GM18861 (cell line): ENCODE data around the gene B3GNT2.

Experiments
- ATAC-seq: cut with Tn5 transposase; IDR thresholded peaks from one replicate; pipeline ENCODE4 v1.9.1; 2021; ENCODE audit not compliant: unreplicated experiment

Gene B3GNT2

GRCh38 chr2:62204998-62205496 is 9.1 kb downstream of the B3GNT2 start:
- ATAC-seq: no peak

GRCh38 chr2:62205554-62205953 is 9.6 kb downstream of the B3GNT2 start:
- ATAC-seq: no peak

DNA sequence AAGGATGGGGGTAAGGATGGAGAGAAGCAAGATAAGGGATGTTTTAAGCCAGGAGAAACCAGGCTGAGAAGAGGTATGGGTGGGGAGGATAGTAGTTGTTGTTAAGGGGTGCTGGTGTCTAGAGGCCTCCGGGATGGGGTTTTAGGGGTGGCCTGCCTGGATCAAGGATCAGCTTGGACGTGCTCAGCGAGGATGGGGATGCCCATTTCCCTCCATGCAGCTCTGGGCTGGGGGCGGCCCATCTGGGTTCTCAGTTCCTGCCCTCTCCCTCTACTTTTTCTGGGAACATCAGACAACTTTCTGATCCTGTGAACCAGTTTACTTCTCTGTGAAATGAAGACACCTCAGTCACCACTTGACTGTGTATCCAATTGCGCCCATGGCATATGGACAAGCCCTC is 10.1 kb downstream of the B3GNT2 start:
- ATAC-seq: no peak

DNA sequence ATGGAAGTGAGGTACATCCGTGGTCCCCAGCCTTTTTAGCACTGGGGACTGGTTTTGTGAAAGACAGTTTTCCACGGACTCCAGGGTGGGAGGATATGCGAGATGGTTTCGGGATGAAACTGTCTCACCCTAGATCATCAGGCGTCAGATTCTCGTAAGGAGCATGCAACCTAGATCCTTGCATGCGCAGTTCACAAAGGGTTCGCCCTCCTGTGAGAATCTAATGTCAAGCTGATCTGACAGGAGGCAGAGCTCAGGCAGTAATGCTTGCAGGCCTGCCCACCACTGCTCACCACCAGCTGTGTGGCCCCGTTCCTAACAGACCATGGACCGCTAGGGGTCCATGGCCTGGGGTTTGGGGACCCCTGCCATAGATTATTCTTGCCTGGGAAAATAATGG is 11.6 kb downstream of the B3GNT2 start:
- no peak for ATAC-seq

DNA sequence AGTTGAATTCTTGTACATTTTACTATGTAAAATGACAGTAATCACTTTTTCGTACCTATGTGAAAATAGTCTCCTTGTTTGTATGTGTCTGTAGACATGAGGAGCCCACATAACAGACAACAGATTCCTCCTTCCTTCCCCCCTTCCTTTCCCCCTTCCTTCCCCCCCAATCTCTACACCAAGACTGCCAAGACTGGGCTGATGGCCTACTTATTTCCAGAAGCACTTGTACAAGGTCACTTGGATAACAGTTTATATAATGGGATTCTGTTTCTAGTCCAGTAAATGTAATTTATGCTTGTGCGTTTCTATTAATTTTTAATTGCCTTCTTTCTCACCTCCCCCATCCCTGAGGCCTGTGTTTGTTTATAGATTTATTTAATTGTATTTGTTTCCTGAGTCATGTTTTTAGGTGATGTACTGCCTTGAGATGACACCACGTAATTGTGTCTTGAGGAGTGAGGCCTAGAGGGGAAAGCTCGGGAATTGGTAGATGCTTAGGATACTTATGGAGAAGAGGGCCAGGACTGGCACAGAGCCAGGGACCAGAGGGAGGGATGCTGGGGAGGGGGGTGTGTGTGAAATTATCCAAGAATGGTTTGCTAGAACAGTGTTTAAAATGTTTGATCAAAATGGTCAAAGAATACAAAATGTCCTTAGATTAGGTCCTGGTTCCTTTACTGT is 12.3 kb downstream of the B3GNT2 start:
- ATAC-seq: no peak

DNA sequence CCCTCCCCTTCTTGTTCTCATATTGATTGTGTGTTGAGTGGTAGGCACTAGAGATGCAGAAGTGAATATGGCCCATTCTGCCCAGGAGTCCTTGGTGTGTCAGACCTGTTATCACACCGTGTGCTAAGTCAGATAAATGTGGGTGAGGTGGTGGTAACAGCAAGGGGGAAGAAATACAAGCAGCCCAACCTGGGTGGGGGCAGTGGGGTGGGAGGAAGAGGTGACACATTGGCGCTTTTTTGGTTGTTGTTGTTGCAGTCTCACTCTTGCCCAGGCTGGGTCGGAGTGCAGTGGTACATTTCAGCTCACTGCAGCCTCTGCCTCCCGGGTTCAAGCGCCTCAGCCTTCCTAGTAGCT is 12.8 kb downstream of the B3GNT2 start:
- no peak for ATAC-seq

GRCh38 chr2:62209427-62209991 is 13.6 kb downstream of the B3GNT2 start:
- ATAC-seq: no peak

- ATAC-seq: no peak
Measured at GRCh38 chr2:62215306-62216064, 19.6 kb downstream of the B3GNT2 start.

DNA sequence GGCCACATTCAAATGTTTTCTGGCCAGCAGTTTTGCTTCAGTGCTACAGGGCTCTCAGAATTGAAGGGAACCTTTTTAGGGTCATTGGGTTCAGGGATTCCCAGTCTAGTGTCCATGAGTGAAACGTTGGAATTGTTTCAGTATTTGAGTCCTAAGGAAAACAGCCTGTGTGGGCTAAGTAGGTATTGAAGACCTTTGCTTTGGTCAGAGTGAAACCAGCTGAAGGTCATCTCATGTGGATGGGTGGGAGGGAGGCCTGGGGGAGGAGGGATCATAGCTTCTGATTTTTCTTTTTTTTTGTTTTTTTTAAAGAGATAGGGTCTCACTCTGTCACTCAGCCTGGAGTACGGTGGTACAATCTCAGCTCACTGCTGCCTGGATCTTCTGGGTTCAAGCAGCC is 20.2 kb downstream of the B3GNT2 start:
- no peak for ATAC-seq

- ATAC-seq: no peak
Measured at GRCh38 chr2:62216616-62217015, 20.7 kb downstream of the B3GNT2 start.

DNA sequence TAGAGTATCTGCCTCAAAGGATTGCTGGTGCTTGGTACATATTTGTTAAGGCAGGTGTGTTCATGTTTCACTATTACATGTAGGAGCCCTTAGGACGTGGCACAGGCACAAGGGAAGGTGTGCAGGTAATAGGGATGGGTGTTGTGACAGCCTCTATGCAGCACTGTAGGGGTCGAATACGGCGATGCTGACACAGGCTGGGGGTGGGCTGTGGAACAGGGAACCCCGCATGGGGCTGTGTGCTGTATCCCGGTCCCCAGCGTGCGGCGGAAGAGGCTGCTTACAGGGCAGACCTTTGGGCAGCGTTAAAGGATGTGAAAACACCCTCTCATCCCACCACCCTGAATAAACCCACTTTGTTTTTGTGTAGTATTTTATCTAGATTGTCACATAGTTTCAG is 21.5 kb downstream of the B3GNT2 start:
- no peak for ATAC-seq

DNA sequence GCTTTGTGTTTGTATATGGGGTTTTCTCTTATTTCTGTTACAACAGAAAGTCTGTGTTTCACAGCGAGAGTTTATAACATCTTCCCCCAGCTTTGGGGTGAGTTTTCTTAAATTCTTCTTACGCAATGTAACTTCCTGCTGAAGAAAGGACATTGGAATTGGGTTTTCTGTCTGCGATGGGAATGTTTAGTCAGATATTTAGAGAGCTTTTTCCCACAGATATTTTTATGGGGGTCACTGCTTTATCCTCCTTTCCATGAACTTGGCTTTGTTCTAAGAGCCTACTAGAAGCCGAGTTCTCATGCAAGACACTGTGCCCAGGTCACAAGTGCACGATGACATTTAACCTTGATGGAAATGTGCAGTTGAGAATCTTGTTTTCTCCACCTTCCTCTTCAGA is 22.1 kb downstream of the B3GNT2 start:
- ATAC-seq: no peak

GRCh38 chr2:62219407-62220159 is 23.7 kb downstream of the B3GNT2 start:
- no peak for ATAC-seq

GRCh38 chr2:62221141-62221540 is 25.2 kb downstream of the B3GNT2 start:
- ATAC-seq: no peak

- no peak for ATAC-seq
Measured at GRCh38 chr2:62222171-62222570, 26.3 kb downstream of the B3GNT2 start.

DNA sequence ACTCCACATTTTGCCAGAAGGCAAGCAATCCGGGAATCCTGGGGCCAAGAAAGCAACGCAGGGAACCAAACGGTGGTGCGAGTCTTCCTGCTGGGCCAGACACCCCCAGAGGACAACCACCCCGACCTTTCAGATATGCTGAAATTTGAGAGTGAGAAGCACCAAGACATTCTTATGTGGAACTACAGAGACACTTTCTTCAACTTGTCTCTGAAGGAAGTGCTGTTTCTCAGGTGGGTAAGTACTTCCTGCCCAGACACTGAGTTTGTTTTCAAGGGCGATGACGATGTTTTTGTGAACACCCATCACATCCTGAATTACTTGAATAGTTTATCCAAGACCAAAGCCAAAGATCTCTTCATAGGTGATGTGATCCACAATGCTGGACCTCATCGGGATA is 26.8 kb downstream of the B3GNT2 start:
- no peak for ATAC-seq

GRCh38 chr2:62224976-62225375 is 29.1 kb downstream of the B3GNT2 start:
- ATAC-seq: no peak

DNA sequence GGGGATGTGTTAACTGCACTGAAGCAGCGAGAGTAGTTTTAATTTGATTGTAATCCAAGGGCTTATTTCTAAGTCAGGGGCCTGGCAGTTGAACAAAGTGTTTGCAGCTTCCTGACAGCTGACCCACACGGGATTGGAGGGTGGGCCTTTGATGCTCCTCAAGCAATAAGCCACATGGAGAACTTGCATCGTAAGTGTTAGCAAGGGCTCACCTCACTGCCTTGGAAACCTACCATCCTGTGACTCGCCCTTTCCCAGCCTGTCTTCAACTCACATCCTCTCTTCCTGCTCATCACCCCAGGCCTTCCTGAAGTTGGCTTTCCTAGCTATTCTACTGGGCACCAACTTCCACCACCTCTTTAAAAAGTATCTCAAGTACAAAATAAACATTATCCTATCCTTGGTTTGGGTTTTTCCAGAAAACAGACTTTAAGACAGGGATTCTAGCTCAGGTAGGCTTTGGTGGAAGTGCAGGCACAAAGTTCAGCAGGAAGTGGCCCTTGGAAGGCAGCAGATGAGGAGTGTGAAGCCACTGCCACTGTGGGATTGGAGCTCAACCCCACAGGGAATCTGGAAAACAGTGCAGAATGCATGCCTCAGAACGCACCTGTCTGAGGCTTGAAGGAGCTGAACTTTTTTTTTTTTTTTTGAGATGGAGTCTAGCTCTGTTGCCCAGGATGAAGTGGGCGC is 31.6 kb downstream of the B3GNT2 start:
- ATAC-seq: no peak

GRCh38 chr2:62229082-62229605 is 33.2 kb downstream of the B3GNT2 start:
- ATAC-seq: no peak

- no peak for ATAC-seq
Measured at GRCh38 chr2:62231541-62231940, 35.6 kb downstream of the B3GNT2 start.
